Measurements from ENCODE around the gene CEACAM7.

The CEACAM7 gene

GRCh38 chr19:41700381-41701195 lies 12.5 kb upstream of the CEACAM7 start:
- DNase-seq: no peak

GRCh38 chr19:41699968-41700323 lies 11.9 kb upstream of the CEACAM7 start:
- DNase-seq: no peak

GRCh38 chr19:41699231-41699967 lies 11.3 kb upstream of the CEACAM7 start:
- DNase-seq: no peak

- no peak for DNase-seq
These were observed 10.7 kb upstream of the CEACAM7 start for GRCh38 chr19:41698746-41699230.

GRCh38 chr19:41697198-41697855 lies 9.3 kb upstream of the CEACAM7 start:
- no peak for DNase-seq

- no peak for DNase-seq
These were observed 8.5 kb upstream of the CEACAM7 start for GRCh38 chr19:41696402-41697197.

GRCh38 chr19:41695745-41696144 lies 7.7 kb upstream of the CEACAM7 start:
- no peak for DNase-seq

GRCh38 chr19:41694831-41695635 lies 7.0 kb upstream of the CEACAM7 start:
- DNase-seq: no peak

- DNase-seq: no peak
These were observed 6.1 kb upstream of the CEACAM7 start for GRCh38 chr19:41694196-41694595.

GRCh38 chr19:41691268-41691970 lies 3.3 kb upstream of the CEACAM7 start:
- no peak for DNase-seq

- DNase-seq: no peak
These were observed 2.7 kb upstream of the CEACAM7 start for GRCh38 chr19:41690801-41691065.

- DNase-seq: no peak
These were observed 2.1 kb upstream of the CEACAM7 start for GRCh38 chr19:41689993-41690800.

- no peak for DNase-seq
These were observed 617 bp upstream of the CEACAM7 start for GRCh38 chr19:41688687-41689086.

- no peak for DNase-seq
These were observed 651 bp downstream of the CEACAM7 start for GRCh38 chr19:41687419-41687818.

- DNase-seq: no peak
These were observed 5.6 kb downstream of the CEACAM7 start for GRCh38 chr19:41682437-41682836.

- DNase-seq: no peak
These were observed 16.6 kb downstream of the CEACAM7 start for GRCh38 chr19:41671486-41671885.

GRCh38 chr19:41670755-41671154 lies 17.3 kb downstream of the CEACAM7 start:
- no peak for DNase-seq

- no peak for DNase-seq
These were observed 19.8 kb downstream of the CEACAM7 start for GRCh38 chr19:41668315-41668714.

- DNase-seq: no peak
These were observed 22.0 kb downstream of the CEACAM7 start for GRCh38 chr19:41666075-41666474.
